ENCODE results near the gene STK11IP. TPM values are rescaled to one million over a fixed set of nuclear protein-coding genes. Genes with fewer than 3 reads are reported as not detected.
A peak's percentile ranks its signal among the peaks of the same experiment; 100 is the strongest.

Gene STK11IP
- total and polyA plus RNA-seq, 2 of the 13 experiments (the other 11 are each of a cell fraction or from before 2014, with no cell fraction given) = 12.8 to 24.0 TPM

DNA sequence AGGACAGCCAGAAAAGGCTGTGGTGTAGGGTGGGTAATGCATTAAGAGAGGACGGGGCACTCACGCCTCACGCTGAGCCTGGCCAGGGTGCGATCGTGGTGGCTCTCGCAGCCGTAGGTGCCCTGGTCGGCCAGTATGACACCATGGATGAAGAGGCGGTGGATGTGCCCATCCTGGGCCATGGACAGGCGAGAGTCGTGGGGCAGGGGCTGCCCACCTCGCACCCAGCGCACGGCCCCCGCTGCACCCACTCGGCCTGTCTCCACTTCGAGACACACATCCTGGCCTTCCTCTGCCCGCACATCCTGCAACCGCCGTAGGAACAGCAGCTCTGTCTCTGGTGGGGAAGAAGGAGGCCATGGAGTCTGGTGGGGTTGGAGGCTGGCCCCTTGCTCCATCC lies 41.7 kb upstream of the STK11IP start:
- Histone ChIP-seq H3K27ac (ENCODE audit: extremely low read length, insufficient read depth, low read length) (no peak overlapping the region), H3K4me3 (replicated peaks in 1 of 3; ENCODE audit: insufficient read depth in 1 of 3, low read depth in 2 of 3, low read length in 3 of 3) (no peak overlapping the region), H4K20me1 (ENCODE audit: insufficient read depth, low read length) (no peaks in the 10 kb centered on the region), H2AFZ (ENCODE audit: low read length) (no peak overlapping the region), H3K4me1 (ENCODE audit: insufficient read depth, low read length) (peaks cover 31% of the 10 kb centered on the region), H3K36me3 (replicated peaks in 1 of 2; ENCODE audit: control insufficient read depth in 1 of 2, insufficient read depth in 2 of 2, low read length in 2 of 2) (no peaks in the 10 kb centered on the region), H3K4me2 (ENCODE audit: low read depth, low read length) (no peak overlapping the region), H3K79me2 (ENCODE audit: insufficient read depth, low read length) (no peaks in the 10 kb centered on the region), H3K9me3 (ENCODE audit: low read length) (no peaks in the 10 kb centered on the region), H3K9ac (ENCODE audit: insufficient read depth, low read depth, low read length) (no peak overlapping the region), H3K27me3 (ENCODE audit: control insufficient read depth in 1 of 2, insufficient read depth in 2 of 2, low read length in 2 of 2) (no peaks in the 10 kb centered on the region)
- FAIRE-seq (no peak), DNase-seq (ENCODE audit: low spot score) (no peak), ATAC-seq (no peak)
- no TSS peak for BruUV-seq (replicated peaks)
- WGBS (ENCODE audit: low lambda C conversion rate) = 95% methylated on average over 20 of the region's 20 CpGs
- intact Hi-C loops (cut with micrococcal nuclease; ENCODE audit: unreplicated experiment) (no loop called here), in situ Hi-C loops (cut with HindIII; ENCODE audit: extremely low pct_ligation_motif_present, low pct_unique_long_range_greater_than_20kb) (no loop called here)
- TF ChIP-seq, protein P1, sequence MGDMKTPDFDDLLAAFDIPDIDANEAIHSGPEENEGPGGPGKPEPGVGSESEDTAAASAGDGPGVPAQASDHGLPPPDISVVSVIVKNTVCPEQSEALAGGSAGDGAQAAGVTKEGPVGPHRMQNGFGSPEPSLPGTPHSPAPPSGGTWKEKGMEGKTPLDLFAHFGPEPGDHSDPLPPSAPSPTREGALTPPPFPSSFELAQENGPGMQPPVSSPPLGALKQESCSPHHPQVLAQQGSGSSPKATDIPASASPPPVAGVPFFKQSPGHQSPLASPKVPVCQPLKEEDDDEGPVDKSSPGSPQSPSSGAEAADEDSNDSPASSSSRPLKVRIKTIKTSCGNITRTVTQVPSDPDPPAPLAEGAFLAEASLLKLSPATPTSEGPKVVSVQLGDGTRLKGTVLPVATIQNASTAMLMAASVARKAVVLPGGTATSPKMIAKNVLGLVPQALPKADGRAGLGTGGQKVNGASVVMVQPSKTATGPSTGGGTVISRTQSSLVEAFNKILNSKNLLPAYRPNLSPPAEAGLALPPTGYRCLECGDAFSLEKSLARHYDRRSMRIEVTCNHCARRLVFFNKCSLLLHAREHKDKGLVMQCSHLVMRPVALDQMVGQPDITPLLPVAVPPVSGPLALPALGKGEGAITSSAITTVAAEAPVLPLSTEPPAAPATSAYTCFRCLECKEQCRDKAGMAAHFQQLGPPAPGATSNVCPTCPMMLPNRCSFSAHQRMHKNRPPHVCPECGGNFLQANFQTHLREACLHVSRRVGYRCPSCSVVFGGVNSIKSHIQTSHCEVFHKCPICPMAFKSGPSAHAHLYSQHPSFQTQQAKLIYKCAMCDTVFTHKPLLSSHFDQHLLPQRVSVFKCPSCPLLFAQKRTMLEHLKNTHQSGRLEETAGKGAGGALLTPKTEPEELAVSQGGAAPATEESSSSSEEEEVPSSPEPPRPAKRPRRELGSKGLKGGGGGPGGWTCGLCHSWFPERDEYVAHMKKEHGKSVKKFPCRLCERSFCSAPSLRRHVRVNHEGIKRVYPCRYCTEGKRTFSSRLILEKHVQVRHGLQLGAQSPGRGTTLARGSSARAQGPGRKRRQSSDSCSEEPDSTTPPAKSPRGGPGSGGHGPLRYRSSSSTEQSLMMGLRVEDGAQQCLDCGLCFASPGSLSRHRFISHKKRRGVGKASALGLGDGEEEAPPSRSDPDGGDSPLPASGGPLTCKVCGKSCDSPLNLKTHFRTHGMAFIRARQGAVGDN (CRISPR knock-in tag; IDR thresholded peaks at IDR 0.05) = no peak; the same call in 1 of the 2 replicates
- TF ChIP-seq RBFOX2 (IDR thresholded peaks at IDR 0.05; ENCODE audit: low read depth, low read length) (0 out of 2 replicates have a peak, but pooled peaks have one; percentile 25), AGO2 (optimal IDR thresholded peaks at IDR 0.05; ENCODE audit: low read depth, low read length) (peak; percentile 32), SIN3B (IDR thresholded peaks at IDR 0.05; ENCODE audit: low read length) (no peak), RBM39 (IDR thresholded peaks at IDR 0.05; ENCODE audit: low read depth, low read length, poor library complexity, severe bottlenecking) (no peak), HOXD1 (CRISPR knock-in tag; IDR thresholded peaks at IDR 0.05) (no peak), ZSCAN22 (CRISPR knock-in tag; IDR thresholded peaks at IDR 0.05) (no peak), RORA (CRISPR knock-in tag; IDR thresholded peaks at IDR 0.05) (no peak)
- TF ChIP-seq, protein P2, sequence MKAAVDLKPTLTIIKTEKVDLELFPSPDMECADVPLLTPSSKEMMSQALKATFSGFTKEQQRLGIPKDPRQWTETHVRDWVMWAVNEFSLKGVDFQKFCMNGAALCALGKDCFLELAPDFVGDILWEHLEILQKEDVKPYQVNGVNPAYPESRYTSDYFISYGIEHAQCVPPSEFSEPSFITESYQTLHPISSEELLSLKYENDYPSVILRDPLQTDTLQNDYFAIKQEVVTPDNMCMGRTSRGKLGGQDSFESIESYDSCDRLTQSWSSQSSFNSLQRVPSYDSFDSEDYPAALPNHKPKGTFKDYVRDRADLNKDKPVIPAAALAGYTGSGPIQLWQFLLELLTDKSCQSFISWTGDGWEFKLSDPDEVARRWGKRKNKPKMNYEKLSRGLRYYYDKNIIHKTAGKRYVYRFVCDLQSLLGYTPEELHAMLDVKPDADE (CRISPR knock-in tag; IDR thresholded peaks at IDR 0.05) = no peak
- ChIA-PET CTCF (ENCODE audit: low intra/inter-chr PET ratio, low total read pairs) (no interaction called here), POLR2A (no interaction called here)

Measured in HepG2 (cell line).